Right atrium auricular region (tissue), 2 donors: ENCODE measurements around the gene VIT. TPM values are rescaled to one million over a fixed set of nuclear protein-coding genes. Genes with fewer than 3 reads are reported as not detected.

Source experiments
- DNase-seq: peaks from one replicate; pipeline ENCODE4 v3.0.0-alpha.2; 2019; ENCODE audit warnings: low spot score
- H3K27ac ChIP-seq, 2 donors: fragments of 200-600 bp; sonication (generic); 1 replicate in 1 of 2; 2 replicates in 1 of 2; pipeline ENCODE4 v1.5.1; 2016 to 2019
- H3K27me3 ChIP-seq, 2 donors: fragments of 200-600 bp; sonication (generic); one replicate each; pipeline versions ENCODE4 v1.5.1 to v1.6.0; 2017 to 2019
- H3K36me3 ChIP-seq: fragments of 200-600 bp; sonication (generic); one replicate; pipeline ENCODE4 v1.5.1; 2016
- H3K4me1 ChIP-seq, 2 donors: fragments of 200-600 bp; sonication (generic); one replicate each; pipeline versions ENCODE4 v1.5.1 to v1.6.0; 2017 to 2019
- H3K4me3 ChIP-seq, 2 donors: fragments of 200-600 bp; sonication (generic); 1 replicate in 1 of 2; 2 replicates in 1 of 2; pipeline ENCODE4 v1.5.1; 2017 to 2019; ENCODE audit warnings: mild to moderate bottlenecking in 1 of 2, moderate library complexity in 1 of 2
- H3K9me3 ChIP-seq, 2 donors: fragments of 200-600 bp; sonication (generic); one replicate each; pipeline ENCODE4 v1.5.1; 2019
- CTCF ChIP-seq, 2 donors: fragments of 200-600 bp; sonication (generic); IDR thresholded peaks; one replicate each; pipeline ENCODE4 v1.5.1; 2019; ENCODE audit warnings: antibody characterized with exemption in 2 of 2
- total RNA-seq, 2 donors: library from RNA; depleted of rRNA; stranded (reverse); fragments of >200 nt; gene quantifications; one replicate each; pipeline ENCODE4 v1.1.0, GENCODE V29; 2016

The VIT gene
- total RNA-seq, 2 donors from 2014 or later: 12.3 to 16.9 TPM

DNA sequence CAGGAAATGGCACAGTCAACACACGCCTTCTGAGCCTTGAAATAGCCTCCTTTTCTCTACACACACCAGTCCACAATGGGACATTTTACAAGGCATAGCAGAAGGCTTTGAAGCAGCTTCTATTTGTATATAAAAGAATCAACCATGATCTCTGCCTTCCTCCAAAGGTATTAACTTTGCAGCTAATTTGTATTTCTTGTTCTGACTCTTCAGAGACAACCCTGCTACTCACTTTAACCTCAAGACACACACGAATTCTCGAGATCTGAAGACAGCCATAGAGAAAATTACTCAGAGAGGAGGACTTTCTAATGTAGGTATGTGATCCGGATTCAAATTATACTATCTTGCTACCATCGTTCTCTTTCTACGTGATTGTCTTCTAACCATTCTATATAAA, 104.6 kb downstream of the VIT start:
- TF ChIP-seq CTCF (IDR thresholded peaks at IDR 0.05): no peak
- H3K27ac ChIP-seq: no peak overlapping the region
- no peak for DNase-seq
- H3K4me1 ChIP-seq: no peaks in the 10 kb centered on the region
- H3K4me3 ChIP-seq: no peak overlapping the region
- no peaks in the 10 kb centered on the region for H3K27me3 ChIP-seq
- H3K9me3 ChIP-seq: peaks cover 0 to 5% of the 10 kb centered on the region in 2 donors
- H3K36me3 ChIP-seq: no peaks in the 10 kb centered on the region

DNA sequence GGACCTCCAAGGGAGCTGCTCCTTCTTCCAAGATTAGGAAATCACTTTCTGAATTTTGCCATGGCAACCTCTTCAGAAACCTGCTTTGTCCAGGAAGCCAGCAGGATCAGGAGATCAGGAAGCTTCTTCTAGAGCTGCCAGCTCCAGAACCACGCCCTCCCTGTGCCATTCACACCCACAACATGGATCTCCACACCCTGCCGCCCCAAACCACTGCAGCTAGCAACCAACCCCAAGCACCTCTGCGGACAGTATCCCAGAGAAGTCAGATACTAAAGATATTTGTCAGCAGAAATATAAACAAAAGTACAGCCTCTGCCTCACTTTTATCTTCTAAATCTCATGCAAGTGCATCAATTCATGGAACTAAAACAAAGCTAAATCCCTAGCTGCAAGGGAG, 106.4 kb downstream of the VIT start:
- Histone ChIP-seq H3K27ac (no peak overlapping the region), H3K4me1 (no peaks in the 10 kb centered on the region), H3K27me3 (no peaks in the 10 kb centered on the region), H3K9me3 (peaks cover 0 to 5% of the 10 kb centered on the region in 2 donors), H3K4me3 (no peak overlapping the region), H3K36me3 (no peaks in the 10 kb centered on the region)
- TF ChIP-seq CTCF (IDR thresholded peaks at IDR 0.05): no peak
- DNase-seq: no peak

- Histone ChIP-seq H3K4me3 (no peak overlapping the region), H3K27me3 (no peaks in the 10 kb centered on the region), H3K27ac (no peak overlapping the region), H3K4me1 (no peaks in the 10 kb centered on the region), H3K9me3 (peaks cover 0 to 5% of the 10 kb centered on the region in 2 donors), H3K36me3 (no peaks in the 10 kb centered on the region)
- DNase-seq: no peak
- no peak for TF ChIP-seq CTCF (IDR thresholded peaks at IDR 0.05)
Measured at GRCh38 chr2:36805635-36806224, 109.2 kb downstream of the VIT start.

DNA sequence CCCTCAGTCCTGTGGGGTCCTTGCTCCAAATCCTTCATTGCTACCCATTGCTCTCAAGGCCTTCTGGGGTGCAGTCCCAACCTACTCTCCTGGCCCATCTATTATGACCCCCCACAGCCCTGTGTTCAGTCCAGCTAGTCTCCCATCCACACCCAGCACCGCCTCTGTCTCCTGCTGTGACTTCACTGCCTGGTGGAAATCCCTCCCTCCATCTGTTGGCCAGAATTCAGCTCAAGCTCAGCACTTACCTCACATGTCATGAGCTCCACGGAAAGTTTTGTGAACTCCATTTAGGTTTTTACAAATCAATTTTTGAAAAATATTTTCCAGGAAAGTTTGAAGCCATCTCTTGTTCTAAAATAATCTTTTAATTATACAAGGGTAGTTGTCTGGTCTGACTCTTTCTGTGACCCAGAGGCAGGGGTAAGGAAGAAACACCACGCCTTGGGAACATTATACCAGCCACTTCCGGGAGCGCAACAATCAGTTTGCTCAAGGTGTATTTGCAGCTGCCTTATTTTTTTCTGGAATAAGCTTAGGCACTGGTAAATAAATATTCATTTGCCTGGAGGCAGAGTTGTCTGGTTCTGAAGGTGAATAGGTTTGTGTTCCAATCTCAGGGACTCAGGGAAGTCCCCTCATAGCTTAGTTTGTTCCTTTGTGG, 110.8 kb downstream of the VIT start:
- Histone ChIP-seq H3K27ac (no peak overlapping the region), H3K9me3 (peaks cover 0 to 5% of the 10 kb centered on the region in 2 donors), H3K36me3 (no peaks in the 10 kb centered on the region), H3K27me3 (no peaks in the 10 kb centered on the region), H3K4me1 (no peaks in the 10 kb centered on the region), H3K4me3 (no peak overlapping the region)
- DNase-seq: no peak
- TF ChIP-seq CTCF (IDR thresholded peaks at IDR 0.05): no peak

DNA sequence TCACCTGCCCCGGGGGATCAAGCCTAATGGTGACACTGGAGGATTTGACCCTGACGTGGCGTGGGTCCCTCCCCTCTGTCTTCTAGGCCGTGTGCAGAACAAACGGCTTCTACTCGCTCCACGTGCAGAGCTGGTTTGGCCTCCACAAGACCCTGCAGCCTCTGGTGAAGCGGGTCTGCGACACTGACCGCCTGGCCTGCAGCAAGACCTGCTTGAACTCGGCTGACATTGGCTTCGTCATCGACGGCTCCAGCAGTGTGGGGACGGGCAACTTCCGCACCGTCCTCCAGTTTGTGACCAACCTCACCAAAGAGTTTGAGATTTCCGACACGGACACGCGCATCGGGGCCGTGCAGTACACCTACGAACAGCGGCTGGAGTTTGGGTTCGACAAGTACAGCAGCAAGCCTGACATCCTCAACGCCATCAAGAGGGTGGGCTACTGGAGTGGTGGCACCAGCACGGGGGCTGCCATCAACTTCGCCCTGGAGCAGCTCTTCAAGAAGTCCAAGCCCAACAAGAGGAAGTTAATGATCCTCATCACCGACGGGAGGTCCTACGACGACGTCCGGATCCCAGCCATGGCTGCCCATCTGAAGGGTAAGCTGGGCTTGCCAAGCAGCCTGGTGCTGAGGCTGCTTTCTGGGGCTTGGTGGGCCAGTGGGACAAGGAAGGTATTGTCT, 112.0 kb downstream of the VIT start:
- Histone ChIP-seq H3K27me3 (no peaks in the 10 kb centered on the region), H3K36me3 (no peaks in the 10 kb centered on the region), H3K4me3 (no peak overlapping the region), H3K4me1 (no peaks in the 10 kb centered on the region), H3K27ac (no peak overlapping the region), H3K9me3 (peaks cover 0 to under 1% of the 10 kb centered on the region in 2 donors)
- no peak for DNase-seq
- no peak for TF ChIP-seq CTCF (IDR thresholded peaks at IDR 0.05)
